Measurements from ENCODE around the gene DST. TPM values are rescaled to one million over a fixed set of nuclear protein-coding genes. Genes with fewer than 3 reads are reported as not detected.

DST gene
- total RNA-seq, 1 experiment from 2014 or later, result 144 TPM

GRCh38 chr6:56555438-56555872 lies 87.2 kb downstream of the DST start:
- no peak overlapping the region for H2AFZ ChIP-seq (ENCODE audit: low read depth, low read length, poor library complexity, severe bottlenecking)
- no peaks in the 10 kb centered on the region for H3K27me3 ChIP-seq (ENCODE audit: insufficient read depth, low read length)
- intact Hi-C loops (cut with micrococcal nuclease), result no loop called here
- ChIA-PET CTCF (no interaction called here), RAD21 (ENCODE audit: low non-redundant PET in 1 of 2, low total read pairs in 2 of 2, uncharacterized antibody in 2 of 2, unreplicated experiment in 2 of 2) (no interaction called here), POLR2A (no interaction called here)
- BruUV-seq (replicated peaks), result no TSS peak
- no peaks in the 10 kb centered on the region for H3K9me2 ChIP-seq (ENCODE audit: insufficient read depth)
- no peak overlapping the region for H3K4me2 ChIP-seq (ENCODE audit: low read length)
- no peak for ATAC-seq
- H3K4me3 ChIP-seq (replicated peaks in 1 of 2; ENCODE audit: low read depth in 1 of 2, low read length in 2 of 2), result no peak overlapping the region
- TF ChIP-seq MAX (IDR thresholded peaks at IDR 0.05) (no peak), SIN3A (IDR thresholded peaks at IDR 0.05; ENCODE audit: low read depth) (no peak), CTCF (IDR thresholded peaks at IDR 0.05 in 2 of 3, conservative IDR thresholded peaks at IDR 0.05 in 1 of 3; ENCODE audit: borderline replicate concordance in 1 of 3, insufficient read depth in 1 of 3, low read depth in 2 of 3, low read length in 2 of 3) (no peak), CBX3 (IDR thresholded peaks at IDR 0.05; ENCODE audit: low read depth) (no peak), POLR2AphosphoS5 (IDR thresholded peaks at IDR 0.05; ENCODE audit: low read depth, low read length) (no peak), ZFX (IDR thresholded peaks at IDR 0.05) (no peak), JUND (IDR thresholded peaks at IDR 0.05) (no peak), SP1 (IDR thresholded peaks at IDR 0.05; ENCODE audit: low read depth) (no peak), SRF (IDR thresholded peaks at IDR 0.05; ENCODE audit: low read depth) (no peak), EZH2phosphoT487 (IDR thresholded peaks at IDR 0.05; ENCODE audit: borderline replicate concordance) (no peak), FOSL1 (IDR thresholded peaks at IDR 0.05; ENCODE audit: low read depth) (no peak), REST (IDR thresholded peaks at IDR 0.05; ENCODE audit: low read depth) (no peak), TCF7L2 (IDR thresholded peaks at IDR 0.05; ENCODE audit: borderline replicate concordance, extremely low read depth, insufficient read depth, insufficient read length) (no peak), CEBPB (IDR thresholded peaks at IDR 0.05; ENCODE audit: low read depth) (no peak), RAD21 (IDR thresholded peaks at IDR 0.05; ENCODE audit: low read depth) (no peak), POLR2A (IDR thresholded peaks at IDR 0.05; ENCODE audit: borderline replicate concordance, extremely low read depth, insufficient read depth, insufficient read length) (no peak), ELF1 (IDR thresholded peaks at IDR 0.05; ENCODE audit: borderline replicate concordance, low read depth) (no peak), ATF3 (IDR thresholded peaks at IDR 0.05) (no peak)
- H3K27ac ChIP-seq (ENCODE audit: low read depth, low read length), result no peak overlapping the region
- no peaks in the 10 kb centered on the region; a peak in 1 of 4 replicates for H3K4me1 ChIP-seq (ENCODE audit: control insufficient read depth in 1 of 2, insufficient read depth in 2 of 2, low read length in 2 of 2)
- no peaks in the 10 kb centered on the region for H4K20me1 ChIP-seq (ENCODE audit: insufficient read depth)
- H3K36me3 ChIP-seq (ENCODE audit: control insufficient read depth in 1 of 2, insufficient read depth in 2 of 2, low read length in 2 of 2), result peaks cover 16 to 26% of the 10 kb centered on the region in 2 experiments
- no peak for DNase-seq (ENCODE audit: low read depth, low spot score)
- H3K9ac ChIP-seq (ENCODE audit: low read length), result no peak overlapping the region
- H3K79me2 ChIP-seq (ENCODE audit: insufficient read depth, low read length), result peaks cover 3% of the 10 kb centered on the region
- no peaks in the 10 kb centered on the region for H3K9me3 ChIP-seq (ENCODE audit: control insufficient read depth in 1 of 2, insufficient read depth in 1 of 2, low read depth in 1 of 2, low read length in 2 of 2)
